ENCODE data around the gene DOCK10.

The DOCK10 gene

DNA sequence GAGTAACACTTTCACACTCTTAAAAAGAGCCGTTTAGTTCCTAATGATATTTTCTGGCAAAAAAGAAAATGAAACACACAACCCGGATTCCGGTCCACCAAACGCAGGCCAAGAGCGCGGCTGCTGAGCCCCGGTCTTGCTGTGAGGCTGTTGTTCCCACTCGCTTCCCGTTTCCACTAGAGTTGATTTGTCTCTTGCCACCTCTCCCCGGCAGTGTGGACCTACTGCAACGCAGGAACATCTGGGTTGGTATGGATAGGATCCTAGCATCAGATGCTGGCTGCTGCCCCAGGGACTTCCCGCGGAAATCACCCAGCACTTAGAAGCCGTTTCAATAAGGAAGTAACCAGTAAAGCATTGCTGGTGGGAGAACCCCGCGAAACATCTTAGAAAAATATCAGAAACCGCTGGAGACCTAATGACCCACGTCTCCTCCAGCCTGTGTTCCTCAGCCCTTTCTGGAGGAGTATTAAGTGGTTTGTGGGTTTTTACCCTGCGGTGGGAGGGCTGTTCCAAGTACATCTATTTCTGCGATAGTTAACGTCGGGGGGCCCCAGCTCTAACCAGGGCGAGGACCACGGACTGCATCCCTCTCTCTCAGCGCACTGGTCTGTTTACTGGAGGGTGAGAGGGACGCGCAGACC, 939 bp downstream of the DOCK10 start:
- no peak for DNase-seq (ENCODE audit: low read depth in 2 of 2)

DNA sequence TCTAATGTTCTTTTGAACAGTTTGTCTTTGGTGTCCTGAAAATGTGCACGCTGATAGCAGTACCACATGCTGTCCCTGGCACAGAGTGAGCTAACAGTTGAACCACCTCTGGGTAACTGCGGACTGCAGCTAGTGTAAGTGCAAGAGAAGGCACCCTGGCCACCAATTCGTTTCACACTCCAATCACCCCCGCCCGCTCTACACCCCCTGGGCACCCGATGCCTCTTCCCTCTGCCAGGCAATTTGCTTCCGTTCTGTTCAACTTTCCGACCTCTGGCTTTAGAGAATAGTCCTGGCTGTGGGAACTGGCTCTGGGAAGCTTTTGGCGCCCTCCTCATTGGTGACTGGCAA, 1.4 kb downstream of the DOCK10 start:
- DNase-seq (ENCODE audit: low read depth in 2 of 2) = no peak

DNA sequence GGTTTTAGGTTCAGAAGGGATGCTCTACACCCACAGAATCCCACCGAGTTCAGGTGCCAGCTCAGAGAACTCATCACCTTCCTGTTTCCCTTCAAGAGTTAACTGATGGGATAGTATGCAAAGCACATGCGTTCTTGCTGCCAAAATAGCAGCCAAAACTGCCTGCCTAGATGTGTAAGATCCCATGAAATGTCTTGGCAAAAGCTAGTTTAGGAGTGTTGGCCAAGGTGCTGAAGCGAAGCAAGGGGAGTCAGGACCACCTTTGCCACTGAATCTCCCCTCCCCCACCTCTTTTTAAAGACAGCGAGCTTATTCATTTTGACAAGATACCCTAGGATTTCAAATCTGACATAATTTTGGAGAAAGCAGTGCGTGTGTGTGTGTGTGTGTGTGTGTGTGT, 2.1 kb downstream of the DOCK10 start:
- no peak for DNase-seq (ENCODE audit: low read depth in 2 of 2)

DNA sequence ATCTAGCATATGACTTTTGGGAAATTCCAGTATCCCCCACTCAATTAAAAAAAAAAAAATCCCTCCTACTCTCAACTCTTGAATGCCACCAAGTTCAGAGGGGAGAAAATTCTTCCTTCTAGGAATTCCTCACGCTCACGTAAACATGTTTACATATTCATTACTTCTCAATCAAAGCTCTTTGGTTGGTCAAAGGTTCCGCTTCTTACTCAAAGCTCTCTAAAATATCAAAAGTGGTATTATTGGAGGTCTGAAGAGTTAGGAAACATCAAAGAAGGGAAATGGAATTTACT, 4.1 kb downstream of the DOCK10 start:
- DNase-seq (ENCODE audit: low read depth in 2 of 2) = no peak

DNA sequence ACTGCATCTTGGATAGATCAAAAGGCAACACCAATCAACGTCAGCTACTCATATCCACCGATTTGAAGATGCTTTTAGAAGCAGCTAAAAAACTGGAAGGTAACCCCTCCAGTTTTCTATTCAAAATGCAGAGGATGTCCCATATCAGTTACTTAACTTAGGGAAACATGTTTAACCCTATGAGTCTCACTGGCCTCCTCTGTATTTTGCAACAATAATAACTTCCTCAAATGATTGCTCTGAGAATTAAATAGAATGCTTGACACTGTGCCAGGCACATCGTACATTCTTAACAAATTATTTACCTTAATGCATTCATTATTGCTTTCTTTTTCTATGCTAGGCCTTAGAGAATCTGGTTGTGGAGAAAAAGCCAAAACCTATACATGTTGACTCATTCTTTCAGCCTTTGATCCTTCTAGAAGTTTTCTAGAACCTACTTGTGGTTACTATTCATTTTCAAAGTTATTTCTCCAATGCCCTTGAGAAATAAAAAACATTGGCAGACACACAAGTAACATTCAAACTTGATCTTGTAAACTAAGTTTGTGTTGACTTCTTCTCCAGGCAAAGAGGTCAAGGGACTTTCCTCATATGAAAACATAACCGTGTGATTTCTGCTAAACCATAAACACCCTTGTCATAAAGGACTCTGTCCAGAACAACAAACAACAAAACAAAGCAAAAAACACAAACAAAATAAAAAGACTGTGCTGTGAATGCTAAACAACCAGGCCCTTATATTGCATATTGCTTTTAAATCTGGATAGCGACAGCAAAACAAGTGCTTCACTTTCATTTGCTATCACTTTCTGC, 4.6 kb downstream of the DOCK10 start:
- no peak for DNase-seq (ENCODE audit: low read depth in 2 of 2)

DNA sequence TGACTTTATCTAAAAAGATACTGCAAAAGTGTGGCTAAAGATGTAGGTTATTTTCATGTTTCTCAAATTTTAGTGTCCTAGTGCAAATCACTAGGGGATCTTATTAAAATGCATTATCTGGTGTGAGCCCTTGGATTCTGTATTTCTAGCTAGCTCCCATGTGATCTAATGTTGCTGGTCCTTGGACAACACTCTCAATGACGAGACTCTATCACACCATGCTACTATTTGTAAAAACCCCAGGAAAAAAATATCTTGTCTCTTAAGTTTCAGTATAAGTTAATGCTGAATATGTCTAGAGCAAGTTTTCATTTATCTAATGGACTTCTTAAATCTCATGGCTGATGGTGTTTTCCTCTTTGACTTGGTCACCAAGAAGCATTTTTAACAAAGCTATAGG, 5.8 kb downstream of the DOCK10 start:
- DNase-seq (ENCODE audit: low read depth in 2 of 2) = no peak

DNA sequence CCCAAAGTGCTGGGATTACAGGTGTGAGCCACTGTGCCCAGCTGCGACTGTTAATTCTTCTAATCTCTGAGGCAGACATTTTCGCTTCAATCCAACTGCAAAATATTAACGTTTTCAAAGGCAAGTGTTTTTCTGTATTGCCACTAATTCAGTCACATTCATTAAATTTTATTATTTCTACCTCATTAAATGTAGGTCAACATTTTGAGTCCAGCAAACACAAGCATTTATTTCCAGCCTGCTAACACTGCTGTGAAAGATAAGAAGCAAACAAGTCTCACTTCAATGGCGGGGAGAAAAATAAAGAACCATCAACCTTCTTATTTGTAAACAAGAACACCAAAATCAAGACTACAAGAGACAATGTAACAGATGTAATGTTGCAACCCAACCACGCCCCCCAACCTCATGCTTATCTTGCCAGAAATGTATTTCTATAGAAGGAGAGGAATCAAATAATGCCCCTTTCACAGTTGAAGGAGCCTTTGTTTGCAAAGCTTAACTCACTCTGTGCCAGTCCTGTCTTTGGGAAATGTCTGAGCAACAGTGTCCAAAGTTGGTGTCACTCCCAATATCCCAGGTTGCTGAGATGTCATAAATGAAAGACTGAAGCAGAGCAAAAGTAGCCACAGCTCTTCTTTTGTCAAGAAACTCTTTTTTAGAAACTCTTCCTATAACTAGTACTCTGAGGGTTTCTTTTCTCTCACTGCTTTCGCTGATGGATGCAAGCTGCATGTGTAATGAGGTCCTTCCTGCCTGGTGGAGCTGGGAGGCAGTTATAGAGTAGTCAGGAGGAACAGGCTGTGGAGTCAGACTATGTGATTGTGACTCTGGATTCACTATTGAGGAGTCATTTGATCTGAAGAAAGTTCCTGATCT, 8.6 kb downstream of the DOCK10 start:
- DNase-seq (ENCODE audit: low read depth in 2 of 2) = no peak

DNA sequence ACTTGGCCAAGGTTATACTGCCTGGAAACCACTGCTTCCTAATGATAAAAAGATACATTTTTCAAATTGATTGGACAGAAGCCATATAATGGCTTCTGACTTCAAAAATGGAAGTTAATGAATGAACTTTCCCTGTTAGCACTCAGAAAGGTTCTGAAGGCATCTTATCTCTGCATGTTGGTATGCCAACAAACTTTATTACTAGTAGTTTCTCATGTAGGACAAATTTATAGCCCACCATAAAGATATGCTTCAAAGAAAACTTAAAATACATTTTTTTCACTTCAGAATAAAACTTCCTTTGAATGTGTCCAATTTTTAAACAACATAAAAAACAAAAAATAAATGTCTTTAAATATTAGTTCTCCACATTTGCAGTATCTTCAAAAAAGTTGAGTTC, 10.0 kb downstream of the DOCK10 start:
- no peak for DNase-seq (ENCODE audit: low read depth in 2 of 2)

DNA sequence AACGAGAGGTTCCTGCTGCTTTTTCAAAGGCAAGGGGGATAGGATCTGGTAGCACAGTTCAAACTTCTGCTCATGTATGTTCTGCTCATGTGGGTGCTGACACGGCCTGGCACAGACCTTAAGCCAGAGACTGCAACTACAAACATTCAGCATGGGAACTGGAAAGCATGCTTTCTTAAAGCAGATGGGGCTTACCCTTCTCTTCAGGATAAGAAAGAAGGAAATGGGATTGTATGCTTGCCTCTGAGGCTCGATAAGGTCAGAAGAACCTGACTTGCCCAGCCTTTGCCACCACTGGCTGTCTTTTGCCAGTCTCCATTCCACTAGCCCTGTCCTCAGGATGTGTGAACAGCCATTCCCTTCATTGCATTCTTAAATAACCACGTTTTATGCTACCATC, 10.7 kb downstream of the DOCK10 start:
- DNase-seq (ENCODE audit: low read depth in 2 of 2) = no peak

DNA sequence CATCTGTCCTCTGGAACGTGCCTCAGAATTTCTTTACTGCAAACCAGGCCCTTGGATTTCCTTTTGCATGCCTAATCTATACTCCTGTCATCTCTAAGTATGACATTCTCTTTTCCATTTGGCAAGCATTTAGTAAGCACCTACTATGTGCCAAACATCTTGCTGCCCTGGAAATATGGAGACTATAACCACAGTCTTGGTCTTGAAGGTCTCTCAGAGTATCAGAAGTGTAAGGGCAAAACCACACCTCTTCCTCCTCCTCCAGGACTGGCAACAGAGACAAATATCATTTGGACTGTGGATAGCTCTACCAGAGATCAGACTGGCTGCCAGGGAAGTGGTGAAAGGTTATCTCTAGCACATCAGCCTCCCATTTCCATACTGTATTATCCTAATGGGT, 11.4 kb downstream of the DOCK10 start:
- no peak for DNase-seq (ENCODE audit: low read depth in 2 of 2)

DNA sequence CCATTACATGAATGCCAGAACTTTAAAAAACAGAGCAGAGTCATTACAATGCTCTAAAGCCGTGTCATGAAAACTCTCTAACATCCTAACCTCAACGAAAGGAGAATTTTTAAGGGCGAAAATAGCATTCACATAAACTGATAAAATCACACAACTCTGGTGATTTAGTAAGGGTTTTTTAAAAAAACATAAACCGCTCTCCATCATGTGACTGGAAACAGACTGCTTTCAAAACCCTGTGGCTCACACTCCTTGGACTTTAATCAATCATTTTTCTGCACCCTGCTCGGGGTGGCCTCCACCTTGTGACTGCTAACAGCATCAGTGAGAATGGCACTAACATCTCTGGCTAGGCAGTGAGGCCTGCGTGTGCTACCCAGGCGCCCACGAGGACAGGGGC, 12.1 kb downstream of the DOCK10 start:
- no peak for DNase-seq (ENCODE audit: low read depth in 2 of 2)

DNA sequence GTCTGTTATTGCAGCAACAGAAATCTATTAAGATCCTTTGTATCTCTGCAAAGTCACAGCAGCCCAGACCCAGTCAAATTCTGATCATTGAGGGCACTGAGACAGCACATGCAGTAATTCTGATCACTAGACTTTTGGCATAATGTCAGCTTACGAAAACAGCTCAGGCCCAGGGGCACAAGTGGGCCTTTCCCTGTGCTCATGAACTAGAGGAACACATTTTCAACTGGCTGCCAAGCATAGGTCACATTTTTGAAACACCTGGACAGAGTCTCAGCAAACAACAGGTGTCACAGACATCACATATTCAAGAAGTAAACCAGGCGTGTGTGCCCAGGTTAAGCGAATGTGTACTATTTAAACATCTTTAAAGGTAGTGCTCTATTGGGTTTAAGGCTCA, 13.7 kb downstream of the DOCK10 start:
- DNase-seq (ENCODE audit: low read depth in 2 of 2) = no peak

DNA sequence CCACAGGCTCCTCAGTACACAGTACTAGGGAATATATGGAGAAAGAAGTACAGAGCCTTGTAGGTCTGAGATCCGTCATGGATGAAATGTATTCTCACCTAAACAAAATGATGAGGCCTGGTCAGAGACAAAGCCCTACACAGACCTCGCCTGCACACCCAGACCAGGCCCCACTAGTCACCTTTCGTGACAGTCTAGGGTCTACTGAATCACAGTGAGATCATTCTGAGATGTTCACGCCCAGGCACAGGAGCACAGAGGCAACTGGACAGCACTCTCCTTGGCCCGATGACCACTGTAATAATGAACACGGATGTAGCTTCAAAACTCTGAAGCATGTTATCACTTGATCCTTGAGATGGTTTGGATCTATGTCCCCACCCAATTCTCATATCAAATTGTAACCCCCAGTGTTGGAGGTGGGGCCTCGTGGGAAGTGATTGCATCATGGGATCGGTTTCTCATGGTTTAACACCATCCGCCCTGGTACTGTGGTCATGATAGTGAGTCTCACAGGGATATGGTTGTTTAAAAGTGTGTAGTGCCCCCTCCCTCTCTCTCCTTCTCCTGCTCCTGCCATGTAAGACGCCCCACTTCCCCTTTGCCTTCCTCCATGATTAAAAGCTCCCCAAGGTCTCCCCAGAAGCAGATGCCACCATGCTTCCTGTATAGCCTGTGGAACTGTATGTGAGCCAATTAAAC, 15.1 kb downstream of the DOCK10 start:
- no peak for DNase-seq (ENCODE audit: low read depth in 2 of 2)

DNA sequence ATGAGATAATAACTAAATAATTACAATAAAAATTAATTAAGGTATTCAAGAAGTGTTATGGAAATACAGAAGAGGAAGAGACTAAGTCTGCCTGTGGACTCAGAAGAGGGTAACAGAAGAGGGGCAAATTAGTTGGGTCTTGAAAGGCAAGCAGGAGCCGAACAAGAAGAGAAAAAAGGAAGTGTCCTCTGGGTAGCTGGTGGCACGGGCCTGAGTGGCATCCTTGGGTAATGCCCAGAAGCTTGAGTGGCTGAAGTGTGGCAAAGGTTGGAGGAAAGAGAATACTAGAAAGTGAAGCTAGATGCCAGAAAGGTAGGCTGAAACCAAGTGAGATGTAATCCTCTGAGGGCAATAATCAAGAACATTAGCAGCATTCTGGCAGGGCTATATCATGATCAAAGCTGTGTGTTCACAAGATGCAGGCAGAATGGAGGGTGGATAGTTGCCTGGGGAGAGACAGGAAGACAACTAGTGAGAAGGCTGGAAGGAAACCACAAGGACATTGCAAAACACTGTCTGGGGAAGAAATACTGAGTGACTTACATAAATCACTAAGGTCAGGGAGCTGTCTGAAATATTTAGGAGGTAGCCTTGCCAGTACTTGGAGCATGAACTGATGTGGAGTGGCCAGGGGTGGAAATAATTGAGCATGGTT, 16.2 kb downstream of the DOCK10 start:
- peak; percentile 76 to 83 for DNase-seq (ENCODE audit: low read depth in 2 of 2)

DNA sequence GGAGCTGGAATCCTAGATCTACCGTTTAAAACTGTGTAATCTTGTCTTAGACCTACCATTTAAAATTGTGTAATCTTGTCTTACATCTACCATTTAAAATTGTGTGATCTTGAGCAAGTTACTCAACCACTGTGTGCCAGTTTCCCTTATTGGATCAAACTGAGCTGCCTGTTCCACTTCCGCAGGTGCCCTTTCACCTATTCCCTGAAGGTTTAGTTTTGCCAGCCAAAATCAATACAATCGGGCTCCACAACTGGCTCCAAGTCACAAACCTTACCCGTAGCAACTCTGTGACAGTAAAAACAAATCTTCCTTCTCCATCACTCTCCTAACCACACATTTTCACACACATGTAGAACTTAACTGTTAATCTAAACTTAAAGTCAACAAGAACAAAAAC, 20.1 kb downstream of the DOCK10 start:
- DNase-seq (ENCODE audit: low read depth in 2 of 2) = no peak

DNA sequence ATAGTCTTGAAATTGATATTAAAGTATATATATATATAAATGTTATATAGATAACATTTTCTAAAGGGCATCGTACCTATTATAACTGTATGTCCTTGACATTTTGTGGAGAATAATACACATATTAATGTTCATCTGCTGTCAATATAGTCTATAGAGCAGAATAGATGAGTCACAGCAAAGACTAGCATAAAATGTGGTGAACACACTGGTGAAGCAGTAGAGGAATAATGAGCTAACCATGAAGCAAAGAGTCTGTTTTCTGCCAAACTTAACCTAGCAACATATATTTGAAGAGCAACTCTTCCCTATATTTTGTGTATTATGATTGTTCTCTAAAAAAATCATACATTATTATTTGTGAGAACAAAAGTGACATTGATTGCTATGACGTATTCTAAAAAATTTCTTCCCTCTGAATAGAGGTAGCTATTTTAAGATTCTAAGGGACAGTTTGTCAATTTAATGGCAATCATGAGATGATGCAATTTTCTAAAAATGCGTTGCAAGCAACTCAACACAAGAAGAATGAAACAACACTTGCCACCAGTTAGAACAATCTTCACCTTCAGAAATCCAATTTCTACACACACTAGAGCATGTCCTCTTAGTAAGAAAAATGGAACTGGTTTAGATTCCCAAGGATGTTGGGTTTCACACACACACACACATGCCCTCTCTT, 22.0 kb downstream of the DOCK10 start:
- no peak for DNase-seq (ENCODE audit: low read depth in 2 of 2)

DNA sequence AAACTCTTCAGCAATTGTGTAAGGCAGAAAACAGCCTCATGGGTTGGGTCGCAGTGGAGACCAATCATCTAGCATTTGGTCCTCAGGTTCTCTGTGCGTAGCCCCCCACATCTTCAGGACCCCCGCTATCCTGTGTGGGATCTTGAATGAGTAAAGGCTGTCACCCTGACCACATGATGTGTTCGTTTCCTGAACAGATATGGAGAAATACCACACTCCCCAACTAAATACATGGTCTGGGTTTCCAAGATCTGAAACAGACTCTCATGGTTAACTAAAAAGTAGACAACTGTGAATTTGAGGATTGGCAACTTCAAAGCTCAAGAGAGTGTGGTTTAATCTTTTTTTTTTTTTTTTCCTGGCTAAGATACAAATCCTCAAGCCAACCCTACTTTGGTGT, 23.2 kb downstream of the DOCK10 start:
- DNase-seq (ENCODE audit: low read depth in 2 of 2) = no peak

DNA sequence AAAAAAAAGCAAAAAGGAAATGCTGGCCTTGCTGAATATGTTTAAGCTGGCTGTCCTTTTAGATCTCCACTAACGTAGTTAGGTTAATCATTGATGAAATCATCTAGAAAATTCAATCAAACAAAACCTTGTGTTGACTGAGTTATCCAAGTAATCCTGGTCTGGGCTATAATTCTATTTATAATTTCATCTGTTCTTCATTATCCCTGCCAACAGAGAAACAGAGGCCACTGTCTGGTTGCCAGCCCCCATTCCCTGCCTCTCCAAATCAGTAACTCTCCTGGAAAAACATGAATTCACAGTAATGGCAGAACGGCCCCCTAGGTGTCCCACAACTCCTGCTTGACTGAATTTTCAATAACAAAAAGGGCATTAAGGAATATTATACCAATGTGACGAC, 24.6 kb downstream of the DOCK10 start:
- DNase-seq (ENCODE audit: low read depth in 2 of 2) = no peak

DNA sequence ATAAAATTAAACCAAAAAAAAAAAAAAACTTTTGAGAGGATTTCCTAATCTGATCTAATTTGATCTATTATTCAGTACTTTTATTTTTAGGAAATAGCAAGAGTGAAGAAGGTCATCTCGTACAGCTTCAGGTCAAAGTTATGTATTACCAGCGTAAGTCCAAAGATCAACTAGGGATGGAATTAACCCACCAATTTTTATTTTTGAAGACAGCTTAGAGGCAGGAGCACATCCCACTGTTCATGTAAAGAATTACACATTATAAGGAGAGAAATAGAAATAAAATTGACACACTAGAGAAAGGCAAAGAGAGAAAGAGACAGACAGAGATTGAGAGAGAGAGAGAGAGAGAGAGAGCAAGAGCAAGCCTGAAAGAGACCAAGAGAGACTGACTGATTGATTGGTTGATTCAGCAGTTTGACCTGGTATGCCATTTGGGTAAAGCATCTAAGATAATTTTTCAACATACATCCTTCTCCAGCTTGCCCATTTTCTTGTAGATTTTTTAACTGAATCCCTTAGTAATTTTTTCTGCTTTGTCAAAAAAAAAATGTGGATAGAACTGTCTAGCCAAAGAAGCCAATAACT, 25.1 kb downstream of the DOCK10 start:
- no peak for DNase-seq (ENCODE audit: low read depth in 2 of 2)

DNA sequence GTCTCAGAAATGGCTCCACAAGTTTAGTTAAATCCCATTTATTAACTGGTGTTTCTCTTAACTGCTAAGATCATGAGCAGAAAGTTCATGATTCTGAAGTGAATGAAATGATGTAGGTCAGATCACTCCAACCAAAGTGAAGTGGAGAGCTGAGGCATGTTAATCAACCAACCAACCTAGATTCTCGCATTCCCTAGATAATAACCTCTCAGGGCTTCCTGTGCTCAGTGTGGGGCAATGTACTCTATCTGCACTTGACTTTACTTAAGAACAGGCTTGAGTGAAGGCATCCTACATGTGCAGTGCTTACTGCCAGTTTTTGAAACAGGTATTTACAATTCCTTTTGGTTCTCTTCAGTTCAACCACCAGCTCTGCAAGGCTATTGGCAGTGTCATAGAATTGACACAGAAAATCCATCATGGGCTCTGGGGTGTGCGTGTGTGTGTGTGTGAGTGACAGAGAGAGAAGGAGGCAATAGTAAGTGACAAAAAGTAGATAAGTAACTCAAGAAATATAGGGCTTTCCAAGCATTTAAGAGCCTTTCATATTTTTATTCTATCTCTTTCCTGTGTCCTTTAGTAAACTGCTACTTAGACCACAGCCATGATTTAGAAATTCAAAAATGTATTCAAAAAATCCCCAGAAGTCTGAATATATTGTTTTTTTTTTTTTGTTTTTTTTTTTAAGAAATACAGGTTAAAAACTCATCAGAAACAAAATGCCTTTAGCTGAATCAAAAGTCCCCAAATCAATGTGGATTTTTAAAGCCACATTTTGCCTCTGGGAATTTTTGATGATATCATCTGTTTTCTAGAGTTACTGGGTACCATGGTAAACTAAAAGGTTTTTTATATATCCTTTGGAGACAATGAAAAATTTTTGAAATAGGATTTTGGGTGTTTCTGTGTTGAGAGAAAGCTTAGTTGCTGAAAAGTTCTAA, 28.6 kb downstream of the DOCK10 start:
- DNase-seq (ENCODE audit: low read depth in 2 of 2) = no peak
